Activated CD4-positive, alpha-beta T cell treated with anti-CD3 and anti-CD28 coated beads for 24 hours (primary cell): ENCODE data around the gene IRF1.

ENCODE experiments used
- DNase-seq, 2 donors: peaks; one replicate each; pipeline ENCODE4 v3.0.0-alpha.2; 2020; ENCODE audit warnings: low read depth in 2 of 2

Gene IRF1

DNA sequence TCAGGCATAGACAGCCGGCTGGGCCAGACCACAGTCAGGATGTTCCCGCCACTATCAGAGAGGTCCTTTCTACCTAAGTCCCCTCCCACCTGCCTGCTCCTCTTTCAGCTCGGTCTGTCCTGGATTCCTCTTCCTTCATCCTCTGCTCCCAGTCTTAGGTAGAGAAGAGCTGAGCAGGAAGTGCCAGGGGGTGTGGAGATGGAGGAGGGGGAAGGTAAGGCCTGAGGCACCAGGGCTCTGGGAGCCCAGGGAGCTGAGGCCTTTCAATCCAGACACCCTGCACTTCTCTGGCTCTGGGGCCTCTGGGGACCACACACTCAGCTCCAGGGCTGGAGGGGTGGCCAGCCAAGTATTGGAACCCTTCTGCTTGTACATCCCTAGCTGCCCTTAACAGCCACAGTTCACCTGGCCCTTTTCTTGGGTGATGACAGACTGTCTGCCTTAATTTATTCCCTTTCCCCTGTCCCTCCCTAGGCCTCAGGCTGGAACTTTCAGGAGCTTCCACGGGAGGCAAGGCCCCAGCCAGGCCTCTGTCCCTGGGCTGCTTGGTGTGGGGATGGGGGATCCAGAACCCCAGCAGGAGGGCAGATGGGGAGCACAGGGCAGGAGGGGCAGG lies 15.6 kb downstream of the IRF1 start:
- no peak for DNase-seq

DNA sequence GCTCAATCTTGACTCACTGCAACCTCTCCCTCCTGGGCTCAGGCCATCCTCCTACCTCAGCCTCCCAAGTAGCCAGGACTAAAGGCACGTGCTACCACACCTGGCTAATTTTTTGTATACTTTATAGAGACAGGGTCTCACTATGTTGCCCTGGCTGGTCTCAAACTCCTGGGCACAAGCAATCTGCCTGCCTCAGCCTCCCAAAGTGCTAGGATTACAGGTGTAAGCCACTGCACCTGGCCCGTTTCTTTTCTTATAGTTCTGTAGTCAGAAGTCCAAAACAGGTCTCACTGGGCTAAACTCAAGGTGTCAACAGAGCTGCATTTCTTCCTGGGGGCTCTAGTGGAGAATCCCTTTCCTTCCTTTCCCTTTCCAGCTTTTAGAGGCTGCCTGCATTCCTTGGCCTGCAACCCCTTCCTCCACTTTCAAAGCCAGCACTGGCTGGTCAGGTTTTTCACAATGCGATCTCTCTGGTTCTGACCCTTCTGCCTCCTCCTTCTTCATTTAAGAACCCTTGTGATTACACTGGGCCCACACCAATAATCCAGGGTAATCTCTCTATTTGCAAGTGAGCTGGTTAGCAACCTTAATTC lies 16.3 kb downstream of the IRF1 start:
- no peak for DNase-seq

DNA sequence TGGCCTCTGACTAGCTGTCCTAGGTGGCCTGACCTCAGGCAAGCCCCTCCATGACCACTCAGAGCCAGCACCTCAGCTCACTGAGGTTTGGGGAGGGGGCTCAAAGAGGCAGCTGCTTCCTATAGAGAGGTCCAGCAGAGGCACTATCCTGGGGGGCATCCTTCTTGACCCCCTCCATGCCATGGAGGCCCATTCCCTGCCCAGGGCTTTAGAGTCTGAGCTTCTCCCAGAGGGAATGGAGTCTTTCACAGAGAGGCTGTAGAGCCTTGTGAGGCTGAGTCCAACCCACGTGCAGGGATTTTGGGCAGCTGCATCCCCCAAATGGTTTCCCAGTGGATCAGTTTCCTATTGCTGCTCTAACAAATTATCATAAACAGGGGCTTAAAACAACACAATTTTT lies 16.9 kb downstream of the IRF1 start:
- no peak for DNase-seq

DNA sequence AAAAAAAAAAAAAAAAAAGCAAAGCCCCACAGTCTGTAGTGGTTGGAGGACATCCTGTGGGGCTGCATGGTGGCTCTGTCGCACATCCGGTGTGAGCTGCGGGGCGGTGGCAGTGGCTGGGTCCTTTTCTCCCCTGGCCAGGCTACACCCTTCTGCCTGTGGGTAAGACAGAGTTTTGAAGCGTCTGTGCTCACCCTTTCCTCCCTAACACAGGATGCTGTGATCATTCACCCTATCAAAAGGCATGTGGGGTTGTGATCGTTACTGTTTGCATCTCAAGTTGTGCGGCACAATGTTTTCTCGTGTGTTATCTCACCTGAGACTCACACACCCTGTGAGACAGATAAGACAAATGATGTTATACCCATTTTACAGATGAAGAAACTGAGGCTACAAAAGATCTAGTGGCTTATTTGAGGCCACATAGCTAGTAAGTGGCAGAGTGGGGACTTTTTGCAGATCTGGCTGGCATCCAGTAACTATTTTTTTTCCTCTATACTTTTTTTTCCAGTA lies 17.5 kb downstream of the IRF1 start:
- DNase-seq, result no peak

DNA sequence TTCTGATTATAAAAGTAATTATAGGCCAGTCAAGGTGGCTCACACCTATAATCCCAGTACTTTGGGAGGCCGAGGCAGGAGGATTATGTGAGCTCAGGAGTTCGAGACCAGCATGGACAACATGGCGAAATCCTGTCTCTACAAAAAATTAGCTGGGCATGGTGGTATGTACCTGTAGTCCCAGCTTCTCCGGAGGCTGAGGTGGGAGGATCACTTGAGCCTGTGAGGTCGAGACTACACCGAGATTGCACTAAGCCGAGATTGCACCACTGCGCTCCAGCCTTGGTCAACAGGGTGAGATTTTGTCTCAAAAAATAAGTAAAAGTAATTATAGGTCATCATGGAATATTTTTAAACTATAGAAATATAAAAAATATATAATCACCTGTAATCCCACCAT lies 18.1 kb downstream of the IRF1 start:
- DNase-seq, result no peak

DNA sequence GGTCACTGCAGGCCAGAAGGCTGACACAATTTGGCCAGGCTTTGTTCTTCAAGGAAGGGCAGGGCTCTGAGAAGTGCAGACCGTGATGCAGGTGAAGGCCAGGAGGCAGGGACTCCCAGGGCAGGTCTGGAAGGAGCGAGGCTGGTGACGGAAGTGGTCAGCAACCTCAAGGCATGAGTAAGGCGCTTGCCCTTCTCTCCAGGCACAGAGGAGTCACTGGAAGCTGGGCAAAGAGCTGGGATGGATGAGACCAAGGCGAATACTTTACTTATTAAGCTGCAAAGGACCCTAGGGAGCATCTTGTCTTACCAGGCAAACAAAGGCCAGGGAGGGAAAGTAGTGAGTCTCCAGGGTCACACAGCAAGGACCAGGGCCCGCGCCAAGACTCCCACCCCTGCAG lies 18.6 kb downstream of the IRF1 start:
- no peak for DNase-seq

- DNase-seq, result no peak
These were observed 19.2 kb downstream of the IRF1 start for GRCh38 chr5:132471151-132471907.

GRCh38 chr5:132470596-132470995 lies 20.0 kb downstream of the IRF1 start:
- no peak for DNase-seq

- no peak for DNase-seq
These were observed 20.6 kb downstream of the IRF1 start for GRCh38 chr5:132470010-132470392.

- DNase-seq, result no peak
These were observed 21.1 kb downstream of the IRF1 start for GRCh38 chr5:132469380-132470009.

DNA sequence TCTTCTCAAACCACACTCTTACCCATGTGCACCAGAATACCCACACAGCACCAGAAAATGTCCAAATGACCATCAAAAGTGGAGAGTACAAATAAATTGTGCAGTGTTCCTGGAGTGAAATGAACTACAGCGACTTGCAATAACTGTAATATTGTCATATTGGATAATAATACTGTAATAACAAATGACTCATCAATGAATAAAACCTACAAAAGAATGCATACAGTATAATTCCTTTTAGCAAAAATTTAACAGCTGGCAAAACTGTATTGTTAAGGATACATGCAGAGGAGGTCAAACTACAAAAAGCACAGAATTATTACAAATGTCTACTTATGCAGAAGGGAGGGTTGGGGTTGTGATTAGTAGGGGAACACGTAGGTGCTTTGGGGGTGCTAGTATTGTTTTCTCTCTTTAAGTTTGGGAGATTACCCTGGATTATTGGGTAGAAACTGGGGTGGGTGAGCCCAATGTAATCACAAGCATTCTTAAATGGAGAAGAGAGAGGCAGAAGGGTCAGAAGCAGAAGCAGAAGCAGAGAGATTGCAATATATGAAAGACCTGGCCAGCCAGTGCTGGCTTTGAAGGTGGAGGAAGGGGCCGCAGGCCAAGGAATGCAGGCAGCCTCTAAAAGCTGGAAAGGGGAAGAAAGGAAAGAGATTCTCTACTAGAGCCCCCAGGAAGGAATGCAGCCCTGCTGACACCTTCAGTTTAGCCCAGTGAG lies 21.8 kb downstream of the IRF1 start:
- no peak for DNase-seq

DNA sequence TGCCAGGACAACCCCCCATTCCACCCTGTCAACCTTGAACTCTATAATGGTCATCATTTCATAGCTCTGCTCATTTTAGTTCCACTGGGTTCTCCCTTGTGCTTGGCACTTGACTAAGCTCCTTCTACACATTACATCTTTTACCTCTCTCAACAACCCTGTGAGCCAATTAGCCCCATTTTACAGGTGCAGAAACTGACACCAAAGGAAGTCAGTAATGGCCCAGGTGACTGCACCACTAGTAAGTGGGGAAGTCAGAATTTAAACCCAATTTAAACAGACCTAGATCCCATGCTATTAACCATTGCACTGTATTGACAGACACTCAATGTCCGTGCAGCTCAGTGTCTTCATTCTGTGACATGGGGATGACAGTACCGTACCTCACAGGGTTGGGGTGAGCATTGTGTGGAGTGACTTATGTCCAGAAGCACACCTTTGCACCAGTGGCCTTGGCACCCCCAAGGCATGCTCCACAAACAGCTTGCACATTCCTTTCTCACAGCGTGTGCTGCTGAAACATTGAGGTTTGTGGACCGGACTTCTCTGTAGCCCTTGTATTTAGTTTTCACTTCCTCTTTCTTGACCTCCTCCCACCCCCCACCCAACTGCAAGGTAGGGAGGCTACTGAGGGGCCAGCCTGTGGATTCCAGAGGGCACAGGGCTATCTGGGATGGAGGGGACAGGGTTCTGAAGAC lies 23.1 kb downstream of the IRF1 start:
- DNase-seq, result no peak

DNA sequence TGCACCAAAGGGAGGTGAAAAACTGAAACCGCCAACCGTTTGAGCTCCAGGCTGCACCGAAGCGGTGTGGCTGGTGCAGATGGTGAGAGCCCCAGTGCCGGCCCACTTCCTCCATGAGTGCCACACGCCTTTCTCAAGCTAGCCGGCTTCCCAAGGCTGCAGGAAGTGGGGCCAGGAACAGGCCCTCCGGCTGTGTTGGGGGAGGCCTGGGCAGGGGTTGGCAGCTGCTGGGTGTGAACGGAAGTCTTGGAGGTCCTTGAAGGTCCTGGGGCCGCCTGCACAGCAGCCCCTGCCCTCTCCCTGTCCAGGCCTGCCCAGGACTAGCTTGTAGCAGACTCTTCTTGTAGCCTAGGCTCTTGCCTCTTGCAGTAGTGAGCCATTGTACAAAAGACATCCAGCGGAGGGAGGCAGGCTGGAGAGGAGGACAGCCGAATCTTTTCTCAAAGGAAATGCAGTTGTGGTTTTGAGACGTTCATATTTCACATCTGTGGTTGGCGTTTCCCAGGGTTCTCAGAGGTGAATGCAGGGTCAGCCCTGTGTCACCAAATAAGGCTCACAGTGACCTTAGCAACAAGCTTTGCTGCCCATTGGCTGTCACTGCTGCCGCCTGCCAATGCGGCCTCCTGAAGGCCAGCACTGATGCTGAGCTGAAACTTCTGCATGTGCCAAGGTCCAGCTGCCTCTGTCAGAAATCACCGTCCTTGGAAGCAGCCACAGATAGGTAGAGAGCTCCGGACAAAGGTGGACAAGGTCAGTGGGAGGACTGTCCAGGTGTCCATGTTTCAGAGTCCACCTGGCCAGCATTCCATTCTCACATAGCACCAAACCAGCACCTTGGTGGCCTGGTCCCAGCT lies 23.9 kb downstream of the IRF1 start:
- DNase-seq, result no peak

DNA sequence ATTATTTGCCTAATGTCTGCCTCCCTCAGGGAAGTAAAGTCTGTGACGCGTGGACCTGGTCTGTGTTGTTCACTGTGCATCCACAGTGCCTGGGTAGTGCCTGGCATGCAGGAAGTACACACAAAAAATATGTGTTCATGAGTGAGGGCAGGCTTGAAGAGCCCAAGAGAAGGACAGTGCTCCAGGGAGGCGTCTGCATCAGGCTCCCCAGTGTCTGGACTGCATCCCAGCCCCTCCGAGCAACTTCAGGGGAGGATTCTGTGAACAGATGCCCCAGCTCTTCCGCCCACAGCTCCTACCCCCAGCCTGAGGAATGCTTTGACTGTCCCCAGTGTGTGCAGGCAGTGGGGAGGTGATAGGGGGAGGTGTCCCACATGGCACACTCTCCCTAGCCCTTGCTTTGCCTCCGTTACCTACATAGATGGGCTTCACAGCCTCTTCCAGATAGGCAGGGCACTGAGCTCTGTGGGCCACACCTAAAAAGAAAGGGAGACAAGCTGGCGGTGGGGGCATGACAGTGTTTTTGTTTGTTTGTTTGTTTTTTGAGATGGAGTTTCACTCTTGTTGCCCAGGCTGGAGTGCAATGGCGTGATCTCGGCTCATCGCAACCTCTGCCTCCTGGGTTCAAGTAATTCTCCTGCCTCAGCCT lies 25.4 kb downstream of the IRF1 start:
- DNase-seq, result no peak

DNA sequence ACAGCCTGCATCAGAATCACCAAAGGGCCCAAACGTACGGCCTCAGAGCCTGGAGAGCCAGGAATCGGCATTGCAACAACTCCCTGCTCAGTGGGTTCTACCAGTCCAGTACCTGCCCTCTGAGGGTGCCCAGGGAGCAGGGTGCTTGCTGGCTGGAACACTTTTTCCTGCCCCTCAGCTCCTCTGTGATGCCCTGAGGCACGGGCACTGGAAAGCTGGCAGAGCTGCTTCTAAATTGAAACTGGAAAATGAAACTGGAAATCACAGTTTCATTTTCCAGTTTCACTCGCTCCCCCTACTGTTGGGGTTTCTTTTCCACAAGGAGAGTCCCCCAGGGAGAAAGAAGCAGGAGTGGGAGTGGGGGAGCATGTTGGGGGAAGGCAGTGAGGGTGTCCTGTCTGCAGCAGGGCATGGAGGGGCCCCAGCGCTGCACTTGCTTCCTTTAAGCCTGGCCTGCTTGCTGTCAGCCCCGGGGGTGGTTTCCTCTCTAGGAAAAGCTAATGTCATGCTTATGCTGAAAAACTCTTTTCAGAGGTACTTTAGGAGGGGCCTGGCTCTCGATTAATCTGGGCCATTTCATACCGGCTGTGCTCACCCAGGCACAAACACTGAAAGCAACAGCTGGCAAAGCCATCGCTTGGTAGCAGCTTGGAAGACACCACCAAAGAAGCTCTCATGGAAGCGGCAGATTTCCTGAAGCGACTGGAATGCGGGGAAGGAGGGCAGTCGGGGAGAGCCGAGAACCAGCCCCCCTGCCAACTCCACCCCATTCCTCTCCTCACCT lies 26.2 kb downstream of the IRF1 start:
- no peak for DNase-seq

DNA sequence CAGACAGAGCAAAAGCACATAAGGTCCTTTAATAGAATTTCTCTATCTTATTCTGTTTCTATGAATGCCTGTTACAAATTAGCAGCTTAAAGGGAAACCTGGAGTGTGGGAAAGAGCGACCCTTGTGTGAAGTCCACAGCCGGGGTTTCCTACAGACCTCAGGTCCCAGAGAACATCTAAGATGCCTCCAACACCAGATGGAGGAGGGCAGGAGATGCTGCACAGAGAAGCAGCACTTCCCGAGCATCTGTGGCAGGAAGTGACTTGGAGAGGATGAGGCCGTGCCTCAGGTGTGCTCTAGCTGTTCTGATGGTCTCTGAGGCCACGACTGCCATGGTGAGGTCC lies 26.8 kb downstream of the IRF1 start:
- no peak for DNase-seq

DNA sequence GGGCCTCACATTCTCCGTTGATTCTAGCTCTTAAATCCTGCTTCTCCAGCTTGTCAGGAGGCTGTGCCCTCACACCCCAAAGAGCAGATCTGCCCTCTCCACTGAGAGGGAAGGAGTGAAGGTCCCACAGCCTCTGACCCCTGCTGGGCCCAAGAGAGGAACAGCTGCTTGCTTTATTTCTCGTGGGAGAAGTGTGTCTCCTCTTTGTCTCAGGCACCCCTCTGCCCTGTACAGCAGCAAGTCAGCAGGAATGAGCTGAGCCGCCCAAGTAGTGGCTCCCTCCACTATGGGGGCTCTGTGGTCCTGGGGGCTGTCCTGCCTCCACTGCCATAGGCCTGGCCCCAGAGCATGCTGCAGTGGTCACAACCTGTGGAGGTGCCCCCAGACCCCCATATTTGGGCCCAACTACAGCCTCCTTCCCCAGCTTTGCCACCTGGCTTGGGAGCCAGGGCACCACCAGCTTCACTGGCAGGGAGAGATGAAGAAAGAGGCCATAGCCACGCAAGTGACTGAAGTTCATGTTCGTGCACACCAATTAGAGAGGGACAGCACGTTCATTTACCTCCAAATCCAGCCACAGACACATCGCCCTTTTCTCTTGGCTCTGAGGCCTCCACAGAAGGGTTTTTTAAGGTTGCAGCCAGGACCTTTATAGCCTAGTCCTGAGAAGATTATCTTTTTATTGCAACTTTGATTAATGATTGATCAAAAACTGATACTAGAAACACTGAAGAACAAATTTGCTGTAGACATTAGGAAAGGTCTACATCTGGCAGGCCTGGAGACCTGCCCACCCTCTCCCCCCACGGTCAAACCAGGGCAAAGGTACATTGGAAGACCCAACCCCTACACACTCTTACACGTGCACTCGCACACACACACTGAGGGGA lies 27.5 kb downstream of the IRF1 start:
- no peak for DNase-seq

- DNase-seq, result no peak
These were observed 28.2 kb downstream of the IRF1 start for GRCh38 chr5:132462333-132462732.
